Measurements from ENCODE around the gene NF1. TPM values are rescaled to one million over a fixed set of nuclear protein-coding genes. Genes with fewer than 3 reads are reported as not detected.

Gene NF1
- total RNA-seq, 1 donor from 2014 or later, result 53.7 TPM

- no peak overlapping the region for H3K4me3 Mint-ChIP-seq (ENCODE audit: unreplicated experiment)
- Histone ChIP-seq H3K27me3 (ENCODE audit: insufficient read depth, low read length) (no peaks in the 10 kb centered on the region), H3K4me1 (ENCODE audit: insufficient read depth, low read length) (peaks cover 18% of the 10 kb centered on the region), H2AFZ (ENCODE audit: low read depth, low read length) (no peak overlapping the region), H3K9ac (ENCODE audit: low read length) (no peak overlapping the region), H3K27ac (ENCODE audit: low read depth, low read length) (no peak overlapping the region), H3K36me3 (ENCODE audit: insufficient read depth, low read length) (peaks cover 9% of the 10 kb centered on the region), H3K9me3 (ENCODE audit: insufficient read depth, low read depth, low read length) (no peaks in the 10 kb centered on the region), H3K79me2 (ENCODE audit: insufficient read depth, low read length) (no peaks in the 10 kb centered on the region), H4K20me1 (ENCODE audit: insufficient read depth, low read length) (peaks cover 3% of the 10 kb centered on the region), H3K4me3 (ENCODE audit: insufficient read depth, low read depth, low read length) (no peak overlapping the region), H3K4me2 (ENCODE audit: low read length) (no peak overlapping the region)
- no peaks in the 10 kb centered on the region for H3K27me3 Mint-ChIP-seq (ENCODE audit: low read depth, unreplicated experiment)
- DNase-seq (ENCODE audit: low read depth) (no peak), FAIRE-seq (no peak)
- H3K27ac Mint-ChIP-seq (ENCODE audit: unreplicated experiment), result no peak overlapping the region
- TF ChIP-seq EZH2 (IDR thresholded peaks at IDR 0.05; ENCODE audit: insufficient read depth, low read length) (no peak), CTCF (IDR thresholded peaks at IDR 0.05; ENCODE audit: insufficient read depth, low read depth, low read length) (no peak)
- no peaks in the 10 kb centered on the region for H3K36me3 Mint-ChIP-seq (ENCODE audit: low read depth, unreplicated experiment)
- peaks cover 19% of the 10 kb centered on the region for H3K4me1 Mint-ChIP-seq (ENCODE audit: low read depth, unreplicated experiment)
- no peaks in the 10 kb centered on the region for H3K9me3 Mint-ChIP-seq (ENCODE audit: unreplicated experiment)
These were observed 64.1 kb downstream of the NF1 start for GRCh38 chr17:31158746-31159377.

DNA sequence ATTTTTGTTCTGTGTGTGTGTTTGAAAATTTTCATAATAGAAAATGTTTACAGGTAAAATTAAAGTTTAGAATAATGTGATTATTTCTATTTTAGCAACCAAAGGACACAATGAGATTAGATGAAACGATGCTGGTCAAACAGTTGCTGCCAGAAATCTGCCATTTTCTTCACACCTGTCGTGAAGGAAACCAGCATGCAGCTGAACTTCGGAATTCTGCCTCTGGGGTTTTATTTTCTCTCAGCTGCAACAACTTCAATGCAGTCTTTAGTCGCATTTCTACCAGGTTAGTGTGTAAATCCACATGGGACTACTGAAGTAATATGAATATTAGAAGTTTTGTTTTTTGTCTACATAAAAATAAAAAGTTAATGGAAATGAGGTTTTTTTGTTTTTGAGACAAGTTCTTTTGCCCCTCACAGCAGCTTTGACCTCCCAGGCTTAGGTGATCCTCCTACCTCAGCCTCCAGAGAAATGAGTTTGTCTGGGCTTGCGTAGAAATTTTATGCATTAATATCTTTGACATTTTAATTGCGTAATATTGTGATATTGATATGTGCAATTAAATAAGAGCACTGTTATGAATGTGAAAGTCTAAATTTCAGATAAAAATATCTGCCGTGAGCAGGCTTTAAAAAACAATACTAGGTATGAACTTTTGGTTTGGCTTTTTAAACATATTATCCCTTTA lies 68.5 kb downstream of the NF1 start:
- H3K27ac ChIP-seq (ENCODE audit: low read depth, low read length), result no peak overlapping the region
- no peak overlapping the region for H3K4me3 ChIP-seq (ENCODE audit: insufficient read depth, low read depth, low read length)
- Mint-ChIP-seq H3K36me3 (ENCODE audit: low read depth, unreplicated experiment) (no peaks in the 10 kb centered on the region), H3K4me3 (ENCODE audit: unreplicated experiment) (no peak overlapping the region), H3K27me3 (ENCODE audit: low read depth, unreplicated experiment) (no peaks in the 10 kb centered on the region), H3K4me1 (ENCODE audit: low read depth, unreplicated experiment) (peaks cover 2% of the 10 kb centered on the region), H3K27ac (ENCODE audit: unreplicated experiment) (no peak overlapping the region), H3K9me3 (ENCODE audit: unreplicated experiment) (no peaks in the 10 kb centered on the region)
- H2AFZ ChIP-seq (ENCODE audit: low read depth, low read length), result no peak overlapping the region
- no peaks in the 10 kb centered on the region for H3K4me1 ChIP-seq (ENCODE audit: insufficient read depth, low read length)
- H3K27me3 ChIP-seq (ENCODE audit: insufficient read depth, low read length), result no peaks in the 10 kb centered on the region
- DNase-seq (ENCODE audit: low read depth) (no peak), FAIRE-seq (no peak)
- peaks cover 9% of the 10 kb centered on the region for H3K36me3 ChIP-seq (ENCODE audit: insufficient read depth, low read length)
- H3K9ac ChIP-seq (ENCODE audit: low read length), result no peak overlapping the region
- H3K4me2 ChIP-seq (ENCODE audit: low read length), result no peak overlapping the region
- H3K9me3 ChIP-seq (ENCODE audit: insufficient read depth, low read depth, low read length), result no peaks in the 10 kb centered on the region
- no peak for TF ChIP-seq CTCF (IDR thresholded peaks at IDR 0.05; ENCODE audit: insufficient read depth, low read depth, low read length)
- TF ChIP-seq EZH2 (IDR thresholded peaks at IDR 0.05; ENCODE audit: insufficient read depth, low read length), result no peak
- H3K79me2 ChIP-seq (ENCODE audit: insufficient read depth, low read length), result no peaks in the 10 kb centered on the region
- peaks cover 5% of the 10 kb centered on the region for H4K20me1 ChIP-seq (ENCODE audit: insufficient read depth, low read length)

GRCh38 chr17:31167111-31167510 lies 72.3 kb downstream of the NF1 start:
- no peak overlapping the region for H2AFZ ChIP-seq (ENCODE audit: low read depth, low read length)
- Mint-ChIP-seq H3K9me3 (ENCODE audit: unreplicated experiment) (no peaks in the 10 kb centered on the region), H3K27ac (ENCODE audit: unreplicated experiment) (no peak overlapping the region), H3K36me3 (ENCODE audit: low read depth, unreplicated experiment) (peaks cover 7% of the 10 kb centered on the region), H3K4me1 (ENCODE audit: low read depth, unreplicated experiment) (peaks cover 2% of the 10 kb centered on the region), H3K4me3 (ENCODE audit: unreplicated experiment) (no peak overlapping the region), H3K27me3 (ENCODE audit: low read depth, unreplicated experiment) (no peaks in the 10 kb centered on the region)
- TF ChIP-seq EZH2 (IDR thresholded peaks at IDR 0.05; ENCODE audit: insufficient read depth, low read length), result no peak
- no peak overlapping the region for H3K4me3 ChIP-seq (ENCODE audit: insufficient read depth, low read depth, low read length)
- H3K9me3 ChIP-seq (ENCODE audit: insufficient read depth, low read depth, low read length), result no peaks in the 10 kb centered on the region
- H3K27me3 ChIP-seq (ENCODE audit: insufficient read depth, low read length), result no peaks in the 10 kb centered on the region
- H3K4me2 ChIP-seq (ENCODE audit: low read length), result no peak overlapping the region
- no peak overlapping the region for H3K9ac ChIP-seq (ENCODE audit: low read length)
- no peaks in the 10 kb centered on the region for H3K4me1 ChIP-seq (ENCODE audit: insufficient read depth, low read length)
- H3K27ac ChIP-seq (ENCODE audit: low read depth, low read length), result no peak overlapping the region
- FAIRE-seq (no peak), DNase-seq (ENCODE audit: low read depth) (no peak)
- H3K36me3 ChIP-seq (ENCODE audit: insufficient read depth, low read length), result peaks cover 12% of the 10 kb centered on the region
- H4K20me1 ChIP-seq (ENCODE audit: insufficient read depth, low read length), result peaks cover 7% of the 10 kb centered on the region
- no peaks in the 10 kb centered on the region for H3K79me2 ChIP-seq (ENCODE audit: insufficient read depth, low read length)

Measured in astrocyte (in vitro differentiated cells and primary cell).